GM19035 (cell line): Measurements from ENCODE around the gene EML3.
"Not testable (repeated sequence)": the region's sequence is repeated elsewhere in the genome, so short reads cannot be mapped to it uniquely, and the experiment has no call there.

Experiments used
- ATAC-seq: cut with Tn5 transposase; IDR thresholded peaks from one replicate; pipeline ENCODE4 v1.9.1; 2021; ENCODE audit not compliant: unreplicated experiment

Gene EML3

GRCh38 chr11:62621567-62622470 is 9.2 kb upstream of the EML3 start, which contains the start of gene B3GAT3:
B3GAT3 (minus strand) TSS chr11:62621986; CDS start chr11:62621947, 39 bp downstream.
- peak; percentile 97 for ATAC-seq

- ATAC-seq = no peak
These were observed 8.5 kb upstream of the EML3 start for GRCh38 chr11:62621027-62621566.

- ATAC-seq = not testable (repeated sequence)
These were observed 4.4 kb upstream of the EML3 start for GRCh38 chr11:62616957-62617356.

GRCh38 chr11:62615521-62615920 is 2.9 kb upstream of the EML3 start:
- ATAC-seq = no peak

GRCh38 chr11:62614275-62614674 is 1.7 kb upstream of the EML3 start:
- ATAC-seq = no peak

GRCh38 chr11:62613291-62613778 is 760 bp upstream of the EML3 start:
- no peak for ATAC-seq

- ATAC-seq = peak; percentile 1
These were observed 740 bp downstream of the EML3 start for GRCh38 chr11:62611705-62612365.

- no peak for ATAC-seq
These were observed 1.5 kb downstream of the EML3 start for GRCh38 chr11:62610814-62611704.

GRCh38 chr11:62610403-62610802 is 2.2 kb downstream of the EML3 start:
- ATAC-seq = no peak

GRCh38 chr11:62608776-62609175 is 3.8 kb downstream of the EML3 start:
- ATAC-seq = no peak

- ATAC-seq = no peak
These were observed 4.9 kb downstream of the EML3 start for GRCh38 chr11:62607714-62608113.

- ATAC-seq = no peak
These were observed 6.7 kb downstream of the EML3 start for GRCh38 chr11:62605902-62606301.

GRCh38 chr11:62605467-62605866 is 7.1 kb downstream of the EML3 start:
- ATAC-seq = no peak

- no peak for ATAC-seq
These were observed 8.0 kb downstream of the EML3 start for GRCh38 chr11:62604460-62605120.

GRCh38 chr11:62603776-62604299 is 8.7 kb downstream of the EML3 start:
- ATAC-seq = no peak

GRCh38 chr11:62603072-62603408 is 9.5 kb downstream of the EML3 start:
- ATAC-seq = no peak

- no peak for ATAC-seq
These were observed 10.2 kb downstream of the EML3 start for GRCh38 chr11:62602141-62603071.

GRCh38 chr11:62601372-62602140 is 11.0 kb downstream of the EML3 start, which contains the start of gene MTA2:
MTA2 (minus strand) TSS chr11:62601865; CDS start chr11:62601450, 415 bp downstream.
- ATAC-seq = peak; percentile 80
